PC-9 (cell line): ENCODE measurements around the gene ROR2.

Source experiments
- CTCF ChIP-seq: fragments of 200-600 bp; sonication (generic); conservative IDR thresholded peaks from 2 replicates; pipeline ENCODE4 v1.6.1; 2017; ENCODE audit warnings: mixed run types, antibody characterized with exemption, mild to moderate bottlenecking, moderate library complexity
- EZH2 ChIP-seq: fragments of 200-600 bp; sonication (generic); IDR thresholded peaks from 2 replicates; pipeline ENCODE4 v1.8.0; 2017; ENCODE audit warnings: antibody characterized with exemption, low read depth

DNA sequence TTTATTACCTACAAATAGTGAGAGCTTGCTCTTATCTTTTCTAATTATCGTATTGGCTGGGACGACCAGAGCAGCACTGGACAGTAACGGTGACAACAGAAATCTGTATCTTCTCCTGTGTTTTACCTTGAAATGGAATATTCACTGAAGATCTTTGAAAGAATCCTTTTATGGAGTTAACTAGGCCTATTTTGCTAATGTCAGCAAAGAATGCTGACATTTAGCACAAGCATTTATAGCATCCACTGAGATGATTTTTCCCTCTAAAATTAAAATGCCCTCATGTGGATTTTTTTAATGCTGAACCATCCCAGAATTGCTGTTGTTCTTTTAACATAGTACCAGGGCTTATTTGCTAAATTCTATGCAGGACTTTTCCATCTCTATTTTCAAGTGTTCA is 59.4 kb downstream of the ROR2 start:
- TF ChIP-seq CTCF (no peak), EZH2 (no peak)
